HepG2 (cell line): Measurements from ENCODE around the gene HYPK. TPM values are rescaled to one million over a fixed set of nuclear protein-coding genes. Genes with fewer than 3 reads are reported as not detected.
A peak's percentile ranks its signal among the peaks of the same experiment; 100 is the strongest.

Experiments used
- ESRRA ChIP-seq: sonication (generic); formaldehyde crosslinking; IDR thresholded peaks from 2 replicates; pipeline ENCODE4 v1.5.1; 2020; ENCODE audit warnings: mild to moderate bottlenecking, low read depth, missing genetic modification reagents
- MED13 ChIP-seq: sonication (generic); formaldehyde crosslinking; IDR thresholded peaks from 2 replicates; pipeline ENCODE4 v1.5.0; 2020; ENCODE audit warnings: missing genetic modification reagents
- SALL1 ChIP-seq: sonication (generic); formaldehyde crosslinking; IDR thresholded peaks from 2 replicates; pipeline ENCODE4 v1.8.0; 2022; ENCODE audit warnings: mild to moderate bottlenecking, missing genetic modification reagents
- TEAD2 ChIP-seq: sonication (generic); formaldehyde crosslinking; IDR thresholded peaks from 2 replicates; pipeline ENCODE4 v1.9.0; 2021; ENCODE audit warnings: missing genetic modification reagents
- TGIF2 ChIP-seq: IDR thresholded peaks from 2 replicates; pipeline ENCODE4 v1.6.1; 2016; ENCODE audit warnings: control low read depth, missing compliant biosample characterization
- ZBTB1 ChIP-seq: sonication (generic); formaldehyde crosslinking; IDR thresholded peaks from 2 replicates; pipeline ENCODE4 v1.4.0; 2020; ENCODE audit warnings: missing genetic modification reagents, borderline replicate concordance
- ZBTB3 ChIP-seq: sonication (generic); formaldehyde crosslinking; IDR thresholded peaks from 2 replicates; pipeline ENCODE4 v1.4.0; 2020; ENCODE audit warnings: low read depth, mild to moderate bottlenecking, moderate library complexity, missing genetic modification reagents, borderline replicate concordance
- ZMYM2 ChIP-seq: sonication (generic); formaldehyde crosslinking; IDR thresholded peaks from 2 replicates; pipeline ENCODE4 v1.8.0; 2022; ENCODE audit warnings: mild to moderate bottlenecking, missing genetic modification reagents
- ZNF260 ChIP-seq: sonication (generic); formaldehyde crosslinking; IDR thresholded peaks from 2 replicates; pipeline ENCODE4 v1.4.0; 2020; ENCODE audit warnings: missing genetic modification reagents, low read depth, mild to moderate bottlenecking, borderline replicate concordance
- ZNF326 ChIP-seq: sonication (generic); formaldehyde crosslinking; IDR thresholded peaks from 2 replicates; pipeline ENCODE4 v1.4.0; 2020; ENCODE audit warnings: missing genetic modification reagents, borderline replicate concordance
- polyA plus RNA-seq, 8 experiments: library from polyadenylated mRNA; depleted of rRNA in 3 of 8; stranded (reverse) in 7 of 8; unstranded in 1 of 8; fragments of >200 nt; fragmentation: Illumina TruSeq in 4 of 8; extraction: Trizol in 4 of 8; gene quantifications; 2 replicates each; pipeline versions ENCODE4 v1.2.1 to v1.2.3, GENCODE V29; 2011 to 2016; ENCODE audit warnings: low read depth in 4 of 8, missing spikeins in 1 of 8, mixed read lengths in 1 of 8; ENCODE audit not compliant: insufficient read depth in 1 of 8
- total RNA-seq, 5 experiments: library from RNA; depleted of rRNA; stranded (reverse); fragments of >200 nt; fragmentation: Illumina TruSeq; extraction: Trizol; gene quantifications; 2 replicates each; pipeline ENCODE4 v1.2.3, GENCODE V29; 2016; ENCODE audit warnings: low read depth in 1 of 5
- TF ChIP-seq, protein P1 (sequence below): sonication (generic); formaldehyde crosslinking; IDR thresholded peaks from 2 replicates; pipeline ENCODE4 v1.4.0; 2020; ENCODE audit warnings: missing genetic modification reagents, borderline replicate concordance
- TF ChIP-seq, protein P2 (sequence below): sonication (generic); formaldehyde crosslinking; IDR thresholded peaks from 2 replicates; pipeline ENCODE4 v1.4.0; 2020; ENCODE audit warnings: missing genetic modification reagents, borderline replicate concordance
- TF ChIP-seq, protein P3 (sequence below): sonication (generic); formaldehyde crosslinking; IDR thresholded peaks from 2 replicates; pipeline ENCODE4 v1.9.0; 2021; ENCODE audit warnings: missing genetic modification reagents, mild to moderate bottlenecking, borderline replicate concordance
- TF ChIP-seq, protein P4 (sequence below), 2 experiments: sonication (generic) in 1 of 2; formaldehyde crosslinking in 1 of 2; IDR thresholded peaks; 2 replicates each; pipeline versions ENCODE4 v1.5.1 to v1.6.1; 2011 to 2020; ENCODE audit warnings: borderline replicate concordance in 1 of 2, low read depth in 1 of 2, low read length in 1 of 2, mild to moderate bottlenecking in 1 of 2, missing genetic modification reagents in 1 of 2, moderate library complexity in 1 of 2

The HYPK gene
- total and polyA plus RNA-seq, 2 of the 13 experiments (the other 11 are each of a cell fraction or from before 2014, with no cell fraction given): 13.5 to 16.5 TPM

DNA sequence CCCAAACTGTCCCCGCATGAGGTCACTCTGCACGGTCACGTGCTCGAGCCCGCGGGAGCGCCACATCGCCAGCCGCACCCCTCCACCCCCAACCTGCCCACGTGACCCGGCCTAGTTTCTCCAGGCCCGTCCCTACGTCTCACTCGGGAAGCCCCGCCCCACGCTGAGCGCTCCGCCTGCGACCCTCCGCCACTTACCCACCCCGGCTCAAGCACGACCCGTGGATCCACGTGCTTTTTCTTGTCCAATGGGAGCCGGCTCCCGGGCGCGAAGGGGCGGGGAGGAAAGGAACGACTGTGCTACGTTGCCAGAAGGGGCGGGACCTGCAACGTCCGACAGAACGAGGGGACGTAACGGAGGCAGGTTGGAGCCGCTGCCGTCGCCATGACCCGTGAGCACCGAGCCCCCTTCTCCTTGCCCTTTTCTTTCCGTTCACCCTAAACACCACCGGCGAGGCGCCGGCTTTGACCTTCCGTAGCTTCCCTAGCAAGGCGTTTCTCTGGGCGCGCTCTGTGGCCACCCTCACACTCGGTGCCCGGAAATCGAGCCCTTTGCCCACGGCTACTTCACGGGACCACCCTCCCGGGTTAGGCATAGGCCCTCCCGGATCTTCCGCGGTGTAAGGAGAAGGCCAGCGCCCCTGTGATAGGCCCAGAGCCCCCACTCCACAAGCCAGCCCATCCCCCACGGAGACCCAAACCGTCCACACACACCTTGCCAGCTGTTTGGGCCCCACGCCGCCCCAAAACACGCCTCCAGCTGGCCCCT is 8.2 kb upstream of the HYPK start, which contains the start of gene SERF2 (continued):
- TF ChIP-seq MED13: 0 out of 2 replicates have a peak, but pooled peaks have one; percentile 15
- TF ChIP-seq, protein P1, sequence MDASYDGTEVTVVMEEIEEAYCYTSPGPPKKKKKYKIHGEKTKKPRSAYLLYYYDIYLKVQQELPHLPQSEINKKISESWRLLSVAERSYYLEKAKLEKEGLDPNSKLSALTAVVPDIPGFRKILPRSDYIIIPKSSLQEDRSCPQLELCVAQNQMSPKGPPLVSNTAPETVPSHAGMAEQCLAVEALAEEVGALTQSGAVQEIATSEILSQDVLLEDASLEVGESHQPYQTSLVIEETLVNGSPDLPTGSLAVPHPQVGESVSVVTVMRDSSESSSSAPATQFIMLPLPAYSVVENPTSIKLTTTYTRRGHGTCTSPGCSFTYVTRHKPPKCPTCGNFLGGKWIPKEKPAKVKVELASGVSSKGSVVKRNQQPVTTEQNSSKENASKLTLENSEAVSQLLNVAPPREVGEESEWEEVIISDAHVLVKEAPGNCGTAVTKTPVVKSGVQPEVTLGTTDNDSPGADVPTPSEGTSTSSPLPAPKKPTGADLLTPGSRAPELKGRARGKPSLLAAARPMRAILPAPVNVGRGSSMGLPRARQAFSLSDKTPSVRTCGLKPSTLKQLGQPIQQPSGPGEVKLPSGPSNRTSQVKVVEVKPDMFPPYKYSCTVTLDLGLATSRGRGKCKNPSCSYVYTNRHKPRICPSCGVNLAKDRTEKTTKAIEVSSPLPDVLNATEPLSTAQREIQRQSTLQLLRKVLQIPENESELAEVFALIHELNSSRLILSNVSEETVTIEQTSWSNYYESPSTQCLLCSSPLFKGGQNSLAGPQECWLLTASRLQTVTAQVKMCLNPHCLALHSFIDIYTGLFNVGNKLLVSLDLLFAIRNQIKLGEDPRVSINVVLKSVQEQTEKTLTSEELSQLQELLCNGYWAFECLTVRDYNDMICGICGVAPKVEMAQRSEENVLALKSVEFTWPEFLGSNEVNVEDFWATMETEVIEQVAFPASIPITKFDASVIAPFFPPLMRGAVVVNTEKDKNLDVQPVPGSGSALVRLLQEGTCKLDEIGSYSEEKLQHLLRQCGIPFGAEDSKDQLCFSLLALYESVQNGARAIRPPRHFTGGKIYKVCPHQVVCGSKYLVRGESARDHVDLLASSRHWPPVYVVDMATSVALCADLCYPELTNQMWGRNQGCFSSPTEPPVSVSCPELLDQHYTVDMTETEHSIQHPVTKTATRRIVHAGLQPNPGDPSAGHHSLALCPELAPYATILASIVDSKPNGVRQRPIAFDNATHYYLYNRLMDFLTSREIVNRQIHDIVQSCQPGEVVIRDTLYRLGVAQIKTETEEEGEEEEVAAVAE (CRISPR knock-in tag): peak; percentile 15; the same call in 1 of the 2 replicates
- no peak for TF ChIP-seq TEAD2 (CRISPR knock-in tag)
- TF ChIP-seq, protein P2, sequence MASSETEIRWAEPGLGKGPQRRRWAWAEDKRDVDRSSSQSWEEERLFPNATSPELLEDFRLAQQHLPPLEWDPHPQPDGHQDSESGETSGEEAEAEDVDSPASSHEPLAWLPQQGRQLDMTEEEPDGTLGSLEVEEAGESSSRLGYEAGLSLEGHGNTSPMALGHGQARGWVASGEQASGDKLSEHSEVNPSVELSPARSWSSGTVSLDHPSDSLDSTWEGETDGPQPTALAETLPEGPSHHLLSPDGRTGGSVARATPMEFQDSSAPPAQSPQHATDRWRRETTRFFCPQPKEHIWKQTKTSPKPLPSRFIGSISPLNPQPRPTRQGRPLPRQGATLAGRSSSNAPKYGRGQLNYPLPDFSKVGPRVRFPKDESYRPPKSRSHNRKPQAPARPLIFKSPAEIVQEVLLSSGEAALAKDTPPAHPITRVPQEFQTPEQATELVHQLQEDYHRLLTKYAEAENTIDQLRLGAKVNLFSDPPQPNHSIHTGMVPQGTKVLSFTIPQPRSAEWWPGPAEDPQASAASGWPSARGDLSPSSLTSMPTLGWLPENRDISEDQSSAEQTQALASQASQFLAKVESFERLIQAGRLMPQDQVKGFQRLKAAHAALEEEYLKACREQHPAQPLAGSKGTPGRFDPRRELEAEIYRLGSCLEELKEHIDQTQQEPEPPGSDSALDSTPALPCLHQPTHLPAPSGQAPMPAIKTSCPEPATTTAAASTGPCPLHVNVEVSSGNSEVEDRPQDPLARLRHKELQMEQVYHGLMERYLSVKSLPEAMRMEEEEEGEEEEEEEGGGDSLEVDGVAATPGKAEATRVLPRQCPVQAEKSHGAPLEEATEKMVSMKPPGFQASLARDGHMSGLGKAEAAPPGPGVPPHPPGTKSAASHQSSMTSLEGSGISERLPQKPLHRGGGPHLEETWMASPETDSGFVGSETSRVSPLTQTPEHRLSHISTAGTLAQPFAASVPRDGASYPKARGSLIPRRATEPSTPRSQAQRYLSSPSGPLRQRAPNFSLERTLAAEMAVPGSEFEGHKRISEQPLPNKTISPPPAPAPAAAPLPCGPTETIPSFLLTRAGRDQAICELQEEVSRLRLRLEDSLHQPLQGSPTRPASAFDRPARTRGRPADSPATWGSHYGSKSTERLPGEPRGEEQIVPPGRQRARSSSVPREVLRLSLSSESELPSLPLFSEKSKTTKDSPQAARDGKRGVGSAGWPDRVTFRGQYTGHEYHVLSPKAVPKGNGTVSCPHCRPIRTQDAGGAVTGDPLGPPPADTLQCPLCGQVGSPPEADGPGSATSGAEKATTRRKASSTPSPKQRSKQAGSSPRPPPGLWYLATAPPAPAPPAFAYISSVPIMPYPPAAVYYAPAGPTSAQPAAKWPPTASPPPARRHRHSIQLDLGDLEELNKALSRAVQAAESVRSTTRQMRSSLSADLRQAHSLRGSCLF: no peak
- no peak for TF ChIP-seq ZMYM2 (CRISPR knock-in tag)
- TF ChIP-seq ZNF260 (CRISPR knock-in tag): no peak
- TF ChIP-seq TGIF2 (CRISPR knock-in tag): 0 out of 2 replicates have a peak, but pooled peaks have one; percentile 6
- TF ChIP-seq SALL1 (CRISPR knock-in tag): peak; percentile 64
- TF ChIP-seq ZBTB1 (CRISPR knock-in tag): no peak
- TF ChIP-seq, protein P3, sequence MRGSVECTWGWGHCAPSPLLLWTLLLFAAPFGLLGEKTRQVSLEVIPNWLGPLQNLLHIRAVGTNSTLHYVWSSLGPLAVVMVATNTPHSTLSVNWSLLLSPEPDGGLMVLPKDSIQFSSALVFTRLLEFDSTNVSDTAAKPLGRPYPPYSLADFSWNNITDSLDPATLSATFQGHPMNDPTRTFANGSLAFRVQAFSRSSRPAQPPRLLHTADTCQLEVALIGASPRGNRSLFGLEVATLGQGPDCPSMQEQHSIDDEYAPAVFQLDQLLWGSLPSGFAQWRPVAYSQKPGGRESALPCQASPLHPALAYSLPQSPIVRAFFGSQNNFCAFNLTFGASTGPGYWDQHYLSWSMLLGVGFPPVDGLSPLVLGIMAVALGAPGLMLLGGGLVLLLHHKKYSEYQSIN (CRISPR knock-in tag): no peak
- 0 out of 2 replicates have a peak, but pooled peaks have one; percentile 11 for TF ChIP-seq ESRRA (CRISPR knock-in tag)
- no peak for TF ChIP-seq ZNF326 (CRISPR knock-in tag)
- TF ChIP-seq, protein P4, sequence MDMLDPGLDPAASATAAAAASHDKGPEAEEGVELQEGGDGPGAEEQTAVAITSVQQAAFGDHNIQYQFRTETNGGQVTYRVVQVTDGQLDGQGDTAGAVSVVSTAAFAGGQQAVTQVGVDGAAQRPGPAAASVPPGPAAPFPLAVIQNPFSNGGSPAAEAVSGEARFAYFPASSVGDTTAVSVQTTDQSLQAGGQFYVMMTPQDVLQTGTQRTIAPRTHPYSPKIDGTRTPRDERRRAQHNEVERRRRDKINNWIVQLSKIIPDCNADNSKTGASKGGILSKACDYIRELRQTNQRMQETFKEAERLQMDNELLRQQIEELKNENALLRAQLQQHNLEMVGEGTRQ (IDR thresholded peaks at IDR 0.05; ENCODE audit: low read depth, low read length): peak; percentile 98
- TF ChIP-seq, protein P4 (CRISPR knock-in tag; IDR thresholded peaks at IDR 0.05; ENCODE audit: borderline replicate concordance): peak; percentile 99; the same call in 1 of the 2 replicates
- TF ChIP-seq ZBTB3 (CRISPR knock-in tag): no peak
